Skeletal muscle satellite cell (primary cell): ENCODE data around the gene NOP10. TPM values are rescaled to one million over a fixed set of nuclear protein-coding genes. Genes with fewer than 3 reads are reported as not detected.

Experiments
- small RNA-seq: library from RNA; depleted of rRNA; stranded (forward); fragments of <200 nt; gene quantifications from one replicate; pipeline ENCODE3, GENCODE V24; 2012

Gene NOP10

Small RNAs within 50 kb of the gene (small RNA-seq; reads per million reads assigned to genes)
- not detected for gene MIR1233-1
- gene RF00019, result not detected
